ENCODE measurements around the gene MFF.

DNA sequence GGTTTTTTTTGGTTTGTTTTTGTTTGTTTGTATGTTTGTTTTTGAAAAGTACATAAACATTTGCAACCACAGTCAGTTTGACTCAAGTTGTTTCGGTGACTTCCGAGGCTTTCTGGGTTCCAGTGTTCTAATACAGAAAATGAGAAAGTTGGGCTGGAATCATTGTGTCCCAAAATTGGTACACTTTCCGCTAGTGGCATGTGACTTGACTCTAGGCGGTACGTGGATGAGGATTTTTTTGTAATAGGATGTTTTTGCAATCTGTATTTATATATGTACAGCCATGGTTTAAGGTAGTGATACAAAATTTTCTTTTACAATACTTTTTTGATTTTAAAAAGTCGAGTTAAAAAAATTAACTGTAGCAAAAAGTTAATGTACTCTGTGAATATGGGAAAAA lies 1.7 kb downstream of the MFF start:
- no peak for TF ChIP-seq PBX3 (IDR thresholded peaks at IDR 0.05)
- TF ChIP-seq, protein P1, sequence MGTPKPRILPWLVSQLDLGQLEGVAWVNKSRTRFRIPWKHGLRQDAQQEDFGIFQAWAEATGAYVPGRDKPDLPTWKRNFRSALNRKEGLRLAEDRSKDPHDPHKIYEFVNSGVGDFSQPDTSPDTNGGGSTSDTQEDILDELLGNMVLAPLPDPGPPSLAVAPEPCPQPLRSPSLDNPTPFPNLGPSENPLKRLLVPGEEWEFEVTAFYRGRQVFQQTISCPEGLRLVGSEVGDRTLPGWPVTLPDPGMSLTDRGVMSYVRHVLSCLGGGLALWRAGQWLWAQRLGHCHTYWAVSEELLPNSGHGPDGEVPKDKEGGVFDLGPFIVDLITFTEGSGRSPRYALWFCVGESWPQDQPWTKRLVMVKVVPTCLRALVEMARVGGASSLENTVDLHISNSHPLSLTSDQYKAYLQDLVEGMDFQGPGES (IDR thresholded peaks at IDR 0.05; ENCODE audit: low read depth, low read length) = no peak
- TF ChIP-seq, protein P2, sequence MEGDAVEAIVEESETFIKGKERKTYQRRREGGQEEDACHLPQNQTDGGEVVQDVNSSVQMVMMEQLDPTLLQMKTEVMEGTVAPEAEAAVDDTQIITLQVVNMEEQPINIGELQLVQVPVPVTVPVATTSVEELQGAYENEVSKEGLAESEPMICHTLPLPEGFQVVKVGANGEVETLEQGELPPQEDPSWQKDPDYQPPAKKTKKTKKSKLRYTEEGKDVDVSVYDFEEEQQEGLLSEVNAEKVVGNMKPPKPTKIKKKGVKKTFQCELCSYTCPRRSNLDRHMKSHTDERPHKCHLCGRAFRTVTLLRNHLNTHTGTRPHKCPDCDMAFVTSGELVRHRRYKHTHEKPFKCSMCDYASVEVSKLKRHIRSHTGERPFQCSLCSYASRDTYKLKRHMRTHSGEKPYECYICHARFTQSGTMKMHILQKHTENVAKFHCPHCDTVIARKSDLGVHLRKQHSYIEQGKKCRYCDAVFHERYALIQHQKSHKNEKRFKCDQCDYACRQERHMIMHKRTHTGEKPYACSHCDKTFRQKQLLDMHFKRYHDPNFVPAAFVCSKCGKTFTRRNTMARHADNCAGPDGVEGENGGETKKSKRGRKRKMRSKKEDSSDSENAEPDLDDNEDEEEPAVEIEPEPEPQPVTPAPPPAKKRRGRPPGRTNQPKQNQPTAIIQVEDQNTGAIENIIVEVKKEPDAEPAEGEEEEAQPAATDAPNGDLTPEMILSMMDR (IDR thresholded peaks at IDR 0.05) = no peak
- no peak for TF ChIP-seq MAX (IDR thresholded peaks at IDR 0.05; ENCODE audit: low read depth)
